ENCODE measurements around the gene EIF5AL1. TPM values are rescaled to one million over a fixed set of nuclear protein-coding genes. Genes with fewer than 3 reads are reported as not detected.

The EIF5AL1 gene
- total RNA-seq, 1 experiment from 2014 or later = 0.17 TPM

GRCh38 chr10:79476645-79477044 lies 35.7 kb upstream of the EIF5AL1 start:
- POLR2A ChIA-PET = no interaction called here
- peaks cover 6% of the 10 kb centered on the region; the same call in 1 of the 2 replicates for H3K9me3 Mint-ChIP-seq
- CTCF ChIA-PET = interaction anchor here (0.7 to 4.6 kb wide), 4 partner anchors 9 to 85 kb away, joined by 3 to 28 read pairs (median 6); no protein-coding TSS in a partner anchor
- no peaks in the 10 kb centered on the region for H3K4me1 Mint-ChIP-seq
- DNase-seq (ENCODE audit: low spot score) (no peak), ATAC-seq (no peak)
- no peak overlapping the region for H3K4me3 Mint-ChIP-seq
- no peak overlapping the region for H3K27ac Mint-ChIP-seq
- TF ChIP-seq ZNF317 (CRISPR knock-in tag; IDR thresholded peaks at IDR 0.05; ENCODE audit: borderline replicate concordance, low read depth) (no peak), ZSCAN18 (CRISPR knock-in tag; IDR thresholded peaks at IDR 0.05) (no peak), TEAD1 (CRISPR knock-in tag; IDR thresholded peaks at IDR 0.05) (no peak), AR (CRISPR knock-in tag; IDR thresholded peaks at IDR 0.05) (no peak), MXD4 (CRISPR knock-in tag; IDR thresholded peaks at IDR 0.05; ENCODE audit: borderline replicate concordance) (no peak), JUN (CRISPR knock-in tag; IDR thresholded peaks at IDR 0.05) (no peak)
- peaks cover 20% of the 10 kb centered on the region for H3K27me3 Mint-ChIP-seq (ENCODE audit: low read depth)
- H3K36me3 Mint-ChIP-seq = no peaks in the 10 kb centered on the region

- TF ChIP-seq ZNF416 (CRISPR knock-in tag; IDR thresholded peaks at IDR 0.05) (no peak), ZNF232 (CRISPR knock-in tag; IDR thresholded peaks at IDR 0.05) (no peak), ZNF138 (CRISPR knock-in tag; conservative IDR thresholded peaks at IDR 0.05) (no peak), NFYB (CRISPR knock-in tag; conservative IDR thresholded peaks at IDR 0.05; ENCODE audit: low read depth) (no peak), ZNF532 (CRISPR knock-in tag; IDR thresholded peaks at IDR 0.05; ENCODE audit: borderline replicate concordance) (no peak)
- H3K27me3 Mint-ChIP-seq (ENCODE audit: low read depth) = peaks cover 20% of the 10 kb centered on the region
- DNase-seq (ENCODE audit: low spot score) (no peak), ATAC-seq (no peak)
- ChIA-PET CTCF (interaction anchor here (1.1 to 4.6 kb wide), 3 partner anchors 10 to 86 kb away, joined by 5 to 28 read pairs (median 6); no protein-coding TSS in a partner anchor), POLR2A (no interaction called here)
- H3K4me1 Mint-ChIP-seq = no peaks in the 10 kb centered on the region
- no peak overlapping the region for H3K4me3 Mint-ChIP-seq
- no peak overlapping the region for H3K27ac Mint-ChIP-seq
- peaks cover 6% of the 10 kb centered on the region; the same call in 1 of the 2 replicates for H3K9me3 Mint-ChIP-seq
- no peaks in the 10 kb centered on the region for H3K36me3 Mint-ChIP-seq
Measured at GRCh38 chr10:79477456-79477855, 34.9 kb upstream of the EIF5AL1 start.

GRCh38 chr10:79479283-79479909 lies 32.9 kb upstream of the EIF5AL1 start:
- H3K36me3 Mint-ChIP-seq = no peaks in the 10 kb centered on the region
- peaks cover 20% of the 10 kb centered on the region for H3K27me3 Mint-ChIP-seq (ENCODE audit: low read depth)
- POLR2A ChIA-PET = no interaction called here
- TF ChIP-seq CREB1 (CRISPR knock-in tag; IDR thresholded peaks at IDR 0.05) (no peak), ZNF121 (CRISPR knock-in tag; IDR thresholded peaks at IDR 0.05) (no peak), CREM (CRISPR knock-in tag; IDR thresholded peaks at IDR 0.05) (no peak), GTF2I (CRISPR knock-in tag; conservative IDR thresholded peaks at IDR 0.05) (no peak), ATF3 (CRISPR knock-in tag; conservative IDR thresholded peaks at IDR 0.05) (no peak), ZMAT4 (CRISPR knock-in tag; IDR thresholded peaks at IDR 0.05) (no peak), ZNF232 (CRISPR knock-in tag; IDR thresholded peaks at IDR 0.05) (no peak), ZNF671 (CRISPR knock-in tag; IDR thresholded peaks at IDR 0.05) (no peak), E2F1 (CRISPR knock-in tag; IDR thresholded peaks at IDR 0.05) (no peak), E2F5 (CRISPR knock-in tag; IDR thresholded peaks at IDR 0.05) (no peak), ESRRA (CRISPR knock-in tag; IDR thresholded peaks at IDR 0.05; ENCODE audit: borderline replicate concordance) (no peak)
- H3K27ac Mint-ChIP-seq = no peak overlapping the region
- CTCF ChIA-PET = no interaction called here
- no peak overlapping the region for H3K4me3 Mint-ChIP-seq
- DNase-seq (ENCODE audit: low spot score) = no peak
- peaks cover 6% of the 10 kb centered on the region; the same call in 1 of the 2 replicates for H3K9me3 Mint-ChIP-seq
- H3K4me1 Mint-ChIP-seq = no peaks in the 10 kb centered on the region
- ATAC-seq = no peak

Measured in WTC11 (cell line).